Stimulated activated naive CD8-positive, alpha-beta T cell treated with anti-CD3 and anti-CD28 coated beads, Interleukin-15, Interleukin-2, amounts not matched to agents 100 ng/mL and 50 ng/mL, for 24 hours (primary cell): Measurements from ENCODE around the gene COX6B2.

Source experiments
- H3K27ac Mint-ChIP-seq: one replicate; pipeline ENCODE4 v1.8.0; 2021; ENCODE audit warnings: mild to moderate bottlenecking, mixed read lengths
- H3K27me3 Mint-ChIP-seq: one replicate; pipeline ENCODE4 v1.8.0; 2021; ENCODE audit warnings: mixed read lengths
- H3K36me3 Mint-ChIP-seq: one replicate; pipeline ENCODE4 v1.8.0; 2021; ENCODE audit warnings: low read depth, mixed read lengths
- H3K4me1 Mint-ChIP-seq: one replicate; pipeline ENCODE4 v1.8.0; 2021; ENCODE audit warnings: low read depth, mixed read lengths
- H3K4me3 Mint-ChIP-seq: one replicate; pipeline ENCODE4 v1.8.0; 2021; ENCODE audit warnings: mild to moderate bottlenecking, mixed read lengths
- H3K9me3 Mint-ChIP-seq: one replicate; pipeline ENCODE4 v1.8.0; 2021; ENCODE audit warnings: mixed read lengths

Gene COX6B2

DNA sequence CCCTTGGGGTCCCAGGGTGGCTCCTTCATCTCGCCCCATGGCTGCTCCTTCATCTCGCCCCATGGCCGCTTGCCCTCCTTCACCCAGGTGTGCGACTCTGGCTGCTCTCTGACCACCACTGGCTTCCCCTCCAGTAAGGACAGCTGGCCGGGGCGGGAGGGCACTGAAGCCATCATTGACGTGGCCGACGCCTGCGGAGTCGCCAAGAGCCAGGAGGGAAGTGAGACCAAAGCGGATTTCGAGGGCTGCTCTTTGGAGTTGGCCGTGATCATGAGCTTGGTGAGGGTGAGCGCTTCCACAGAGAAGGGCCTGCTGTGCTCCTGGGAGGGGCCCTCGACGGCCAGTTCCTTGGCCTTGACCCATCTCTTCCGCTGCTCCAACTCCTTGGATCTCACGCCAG lies 4.0 kb upstream of the COX6B2 start:
- H3K27me3 Mint-ChIP-seq: peaks cover 13% of the 10 kb centered on the region
- no peak overlapping the region for H3K4me3 Mint-ChIP-seq
- no peak overlapping the region for H3K27ac Mint-ChIP-seq
- H3K9me3 Mint-ChIP-seq: no peaks in the 10 kb centered on the region
- H3K4me1 Mint-ChIP-seq: peaks cover 7% of the 10 kb centered on the region
- no peaks in the 10 kb centered on the region for H3K36me3 Mint-ChIP-seq

DNA sequence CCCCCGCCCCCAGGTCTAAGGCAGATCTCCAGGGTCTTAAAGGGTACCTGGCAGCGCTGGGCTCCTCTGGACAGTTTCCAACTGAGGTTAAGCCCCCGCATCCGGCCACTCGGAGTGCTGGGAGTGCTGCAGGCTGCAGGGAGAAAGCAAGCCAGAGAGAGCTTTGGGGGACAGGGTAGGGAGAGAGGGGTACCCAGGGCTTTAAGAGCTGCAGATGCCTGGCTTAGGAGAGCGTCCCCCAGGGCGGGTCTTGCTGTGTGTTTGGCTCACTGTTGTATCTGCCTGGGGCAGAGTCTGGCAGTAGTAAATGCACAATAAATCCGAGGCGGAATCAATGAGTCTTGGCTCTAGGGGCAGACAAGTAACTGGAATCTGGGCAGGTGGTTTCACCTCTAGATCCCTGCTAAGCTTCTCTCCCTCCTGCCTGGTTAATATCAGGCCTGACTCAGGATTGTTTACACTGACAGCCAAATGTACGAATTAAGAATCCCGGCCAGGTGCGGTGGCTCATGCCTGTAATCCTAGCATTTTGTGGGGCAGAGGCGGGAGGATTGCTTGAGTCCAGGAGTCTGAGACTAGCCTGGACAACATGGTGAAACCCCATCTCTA lies 798 bp upstream of the COX6B2 start:
- no peak overlapping the region for H3K4me3 Mint-ChIP-seq

DNA sequence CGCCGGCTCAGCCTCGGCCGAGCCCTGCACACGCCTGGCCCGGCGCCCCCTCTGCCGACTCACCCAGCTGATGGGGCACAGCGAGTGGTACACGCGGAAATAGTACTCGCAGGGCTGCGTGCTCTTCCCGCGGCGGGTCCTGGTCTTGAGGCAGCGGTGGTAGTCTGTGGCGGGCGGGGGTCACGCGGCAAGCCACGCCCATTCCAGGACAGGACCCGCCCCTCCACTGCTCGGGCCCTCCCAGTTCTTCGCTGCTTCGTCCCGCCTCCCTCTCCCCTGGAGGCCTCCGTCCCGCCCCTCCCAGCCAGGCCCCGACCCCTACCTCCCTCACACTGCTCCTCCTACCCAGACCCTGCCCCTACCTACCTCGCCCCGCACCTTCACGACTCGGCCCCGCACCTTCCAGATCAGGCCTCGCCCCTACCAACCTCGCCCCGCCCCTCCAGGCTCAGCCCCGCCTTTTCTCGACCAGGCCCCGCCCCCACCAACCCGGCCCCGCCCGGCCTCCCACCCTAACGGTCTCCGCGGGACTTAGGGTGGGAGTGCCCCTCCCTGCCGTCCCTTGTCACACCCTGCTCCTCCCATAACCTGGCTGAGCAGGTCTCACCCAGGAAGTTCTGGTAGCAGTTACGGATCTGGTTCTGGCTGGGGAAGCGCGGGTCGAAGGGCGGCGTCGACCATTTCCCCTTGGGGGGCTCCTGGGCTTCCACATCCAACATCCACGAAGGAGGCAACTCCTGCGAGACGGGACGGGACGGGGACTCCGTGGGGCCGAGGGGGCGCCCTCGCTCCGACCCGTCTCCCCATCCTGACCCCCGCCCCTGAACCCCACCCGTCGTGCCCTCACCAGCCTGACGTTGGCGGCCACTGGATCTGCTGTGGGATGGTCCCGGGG lies 469 bp downstream of the COX6B2 start:
- Mint-ChIP-seq H3K27me3 (peaks cover 42% of the 10 kb centered on the region), H3K36me3 (no peaks in the 10 kb centered on the region), H3K4me1 (peaks cover 24% of the 10 kb centered on the region), H3K27ac (no peak overlapping the region), H3K4me3 (peak overlapping the region; percentile 62), H3K9me3 (no peaks in the 10 kb centered on the region)

More for the DNA sequence above, 798 bp upstream of the COX6B2 start:
- Mint-ChIP-seq H3K27me3 (peaks cover 42% of the 10 kb centered on the region), H3K36me3 (no peaks in the 10 kb centered on the region), H3K4me1 (peaks cover 24% of the 10 kb centered on the region), H3K27ac (no peak overlapping the region), H3K9me3 (no peaks in the 10 kb centered on the region)

DNA sequence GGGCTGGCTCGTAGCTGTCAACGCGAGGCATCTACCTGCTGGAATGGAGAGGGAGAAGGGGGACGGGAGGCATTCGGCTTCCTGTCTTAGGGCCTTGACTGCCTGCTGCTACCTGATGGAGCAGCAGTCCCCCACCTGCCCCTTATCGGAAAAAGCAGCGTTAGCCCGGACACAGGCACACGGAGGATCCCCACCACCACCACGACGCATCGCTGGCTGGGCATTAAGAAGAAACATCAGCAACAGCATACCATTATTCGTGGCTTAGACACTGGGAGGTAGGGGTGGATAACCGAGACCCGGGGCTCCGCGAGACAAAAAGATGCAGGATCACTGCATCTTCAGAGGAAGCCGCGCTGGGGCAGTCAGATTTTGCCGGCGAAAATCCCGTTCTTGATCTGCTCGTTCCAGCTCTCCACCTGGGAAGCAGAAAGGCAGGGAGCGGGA lies 1.1 kb downstream of the COX6B2 start:
- H3K36me3 Mint-ChIP-seq: no peaks in the 10 kb centered on the region
- H3K27ac Mint-ChIP-seq: no peak overlapping the region
- no peaks in the 10 kb centered on the region for H3K9me3 Mint-ChIP-seq
- H3K4me1 Mint-ChIP-seq: peaks cover 24% of the 10 kb centered on the region
- H3K4me3 Mint-ChIP-seq: peak overlapping the region; percentile 62
- H3K27me3 Mint-ChIP-seq: peaks cover 42% of the 10 kb centered on the region

DNA sequence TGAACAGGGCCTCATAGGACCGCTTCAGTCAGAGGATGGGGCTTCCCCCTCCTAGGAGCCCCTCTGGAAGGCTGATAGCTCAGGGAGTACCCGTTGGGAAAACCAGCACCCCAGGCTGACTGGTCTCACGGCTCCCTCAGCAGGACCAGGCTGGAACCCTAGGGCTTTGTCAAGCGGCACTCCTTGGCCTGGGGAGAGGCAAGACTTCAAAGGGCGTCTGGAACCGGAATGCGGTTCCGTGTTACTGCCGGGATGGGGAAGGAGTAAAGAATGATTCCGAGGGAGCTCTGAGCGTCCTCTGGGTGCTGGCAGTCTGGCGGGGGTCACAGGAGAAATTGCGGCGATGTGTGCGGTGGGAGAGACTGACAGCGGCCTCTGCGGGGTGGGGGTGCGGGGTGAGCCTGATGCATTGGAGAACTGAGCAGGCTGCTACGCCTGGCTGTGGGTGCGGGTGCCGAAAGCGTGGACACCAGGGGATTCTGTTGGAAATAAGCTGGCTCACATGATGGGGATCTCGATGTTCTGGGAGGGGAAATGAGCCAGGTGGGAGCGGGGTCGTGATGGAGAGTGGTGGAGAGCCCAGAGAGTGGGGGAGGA lies 1.9 kb downstream of the COX6B2 start:
- H3K36me3 Mint-ChIP-seq: no peaks in the 10 kb centered on the region
- no peak overlapping the region for H3K4me3 Mint-ChIP-seq
- no peak overlapping the region for H3K27ac Mint-ChIP-seq
- H3K4me1 Mint-ChIP-seq: peaks cover 24% of the 10 kb centered on the region
- H3K9me3 Mint-ChIP-seq: no peaks in the 10 kb centered on the region
- H3K27me3 Mint-ChIP-seq: peaks cover 42% of the 10 kb centered on the region

DNA sequence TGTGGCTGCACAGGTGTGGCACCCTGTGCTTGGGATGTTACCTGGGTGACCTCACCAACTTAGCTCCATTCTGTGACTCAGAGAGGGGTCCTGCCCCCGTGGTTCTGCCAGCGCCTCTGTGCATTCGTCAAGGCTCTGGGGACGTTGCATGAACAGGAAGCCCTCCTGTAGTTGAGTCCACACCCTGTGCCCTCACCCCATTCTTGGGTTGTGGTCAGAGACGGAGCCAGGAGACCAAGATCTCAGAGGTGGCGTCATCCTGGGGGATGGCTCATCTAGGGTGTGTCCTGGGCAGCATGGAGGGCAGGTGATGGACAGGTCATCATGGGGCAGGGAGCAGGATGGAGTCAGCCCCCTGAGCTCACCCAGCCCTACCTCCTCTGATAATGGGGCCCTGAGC lies 2.5 kb downstream of the COX6B2 start:
- Mint-ChIP-seq H3K4me3 (no peak overlapping the region), H3K36me3 (no peaks in the 10 kb centered on the region), H3K27ac (no peak overlapping the region), H3K27me3 (peaks cover 42% of the 10 kb centered on the region), H3K4me1 (peaks cover 24% of the 10 kb centered on the region), H3K9me3 (no peaks in the 10 kb centered on the region)

DNA sequence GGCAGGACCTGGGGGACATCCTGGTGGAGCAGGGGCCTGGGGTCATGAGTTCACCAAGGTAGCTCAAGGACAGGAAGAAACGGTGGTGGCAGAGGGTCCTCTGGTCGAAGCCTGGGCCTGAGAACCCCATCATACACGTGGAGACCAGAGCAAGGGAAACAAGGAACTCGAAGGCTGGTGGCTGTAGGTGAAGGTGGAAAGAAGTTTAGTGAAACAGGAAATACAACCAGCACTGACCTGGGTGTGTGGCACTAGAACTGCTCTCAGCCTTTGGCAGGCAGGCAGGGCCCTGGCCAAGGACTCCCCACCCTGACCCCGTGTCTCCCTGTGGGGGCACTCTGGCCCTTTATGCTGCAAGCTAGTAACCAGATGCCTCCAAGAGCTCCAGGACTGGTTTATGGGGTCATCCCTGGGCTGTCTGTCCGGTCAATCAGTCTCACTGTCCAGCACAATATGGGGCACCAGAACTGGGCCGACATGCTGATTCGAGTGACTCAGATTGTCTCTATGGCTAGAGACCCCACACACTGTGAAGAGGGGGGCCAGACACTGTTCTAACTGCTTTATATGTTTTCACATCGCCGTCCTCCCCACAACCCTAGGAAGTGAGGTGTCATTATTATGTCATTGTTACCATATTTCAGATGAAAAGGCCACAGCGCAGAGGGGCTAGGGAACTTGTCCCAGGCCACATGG lies 3.8 kb downstream of the COX6B2 start:
- no peaks in the 10 kb centered on the region for H3K9me3 Mint-ChIP-seq
- peaks cover 24% of the 10 kb centered on the region for H3K4me1 Mint-ChIP-seq
- no peaks in the 10 kb centered on the region for H3K36me3 Mint-ChIP-seq
- H3K27ac Mint-ChIP-seq: no peak overlapping the region
- H3K27me3 Mint-ChIP-seq: peaks cover 36% of the 10 kb centered on the region
- no peak overlapping the region for H3K4me3 Mint-ChIP-seq

DNA sequence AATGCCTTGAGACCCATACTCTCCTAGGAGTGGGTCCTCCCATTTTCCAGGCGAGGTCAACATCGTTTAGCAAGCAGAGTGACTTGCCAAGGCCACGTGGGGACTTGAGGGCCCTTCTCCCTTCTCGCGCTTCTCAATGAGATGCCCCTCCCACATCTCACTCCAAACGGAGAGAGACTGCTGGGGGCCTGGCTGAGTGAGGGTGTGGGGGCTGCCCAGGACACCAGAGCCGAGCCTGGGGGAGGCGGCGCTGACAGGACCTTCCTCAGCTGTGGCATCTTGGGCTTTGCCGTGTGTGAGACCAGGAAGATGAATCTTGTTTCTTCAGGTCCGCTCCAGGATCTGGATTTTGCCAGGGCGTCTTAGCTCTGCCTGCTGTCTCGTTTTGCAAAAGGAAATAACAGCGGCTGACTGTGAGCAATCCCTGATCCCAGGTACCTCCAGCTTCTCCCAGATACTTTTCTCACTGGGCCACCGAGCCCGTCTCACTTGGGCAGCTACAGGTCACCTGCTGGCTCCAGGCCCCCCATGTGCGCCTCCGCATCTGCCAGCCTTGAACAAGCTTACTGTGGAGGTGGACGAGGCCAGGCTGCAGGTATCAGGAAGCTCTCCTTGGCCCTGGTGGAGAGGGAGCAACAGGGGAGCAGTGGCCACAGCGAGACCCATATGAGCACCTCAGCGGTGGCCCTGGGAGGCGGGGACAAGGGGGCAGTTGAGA lies 6.0 kb downstream of the COX6B2 start:
- H3K27ac Mint-ChIP-seq: no peak overlapping the region
- peaks cover 12% of the 10 kb centered on the region for H3K36me3 Mint-ChIP-seq
- no peaks in the 10 kb centered on the region for H3K9me3 Mint-ChIP-seq
- peaks cover 29% of the 10 kb centered on the region for H3K27me3 Mint-ChIP-seq
- no peak overlapping the region for H3K4me3 Mint-ChIP-seq
- peaks cover 16% of the 10 kb centered on the region for H3K4me1 Mint-ChIP-seq

DNA sequence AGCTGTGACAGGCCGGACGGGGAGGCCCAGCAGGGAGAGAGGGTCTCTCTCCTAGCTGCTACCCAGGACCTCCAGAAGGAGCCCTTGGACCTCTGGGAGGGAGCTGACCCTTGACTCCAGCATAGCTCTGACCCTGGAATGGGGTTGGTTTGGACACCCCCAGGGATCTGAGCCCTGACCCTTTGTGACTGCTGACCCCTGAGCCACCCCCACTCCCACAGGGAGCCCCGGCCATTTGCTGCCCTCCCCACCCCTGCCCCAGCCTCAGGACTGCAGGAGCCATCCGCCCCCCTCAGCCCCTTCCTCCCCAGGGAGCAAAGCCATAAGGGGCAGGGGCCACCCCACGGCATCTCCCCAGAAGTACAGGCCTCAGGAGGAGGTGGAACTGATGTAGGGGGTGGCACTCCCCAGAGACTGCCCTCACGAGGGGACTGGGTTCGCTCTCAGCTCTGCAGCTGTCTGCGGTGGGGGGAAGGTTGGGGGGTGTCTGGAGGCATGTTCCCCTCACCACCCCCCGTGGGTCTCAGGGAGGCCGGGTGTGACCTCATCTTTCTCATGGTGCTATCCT lies 7.0 kb downstream of the COX6B2 start:
- Mint-ChIP-seq H3K4me3 (no peak overlapping the region), H3K27ac (no peak overlapping the region), H3K27me3 (peaks cover 20% of the 10 kb centered on the region)

DNA sequence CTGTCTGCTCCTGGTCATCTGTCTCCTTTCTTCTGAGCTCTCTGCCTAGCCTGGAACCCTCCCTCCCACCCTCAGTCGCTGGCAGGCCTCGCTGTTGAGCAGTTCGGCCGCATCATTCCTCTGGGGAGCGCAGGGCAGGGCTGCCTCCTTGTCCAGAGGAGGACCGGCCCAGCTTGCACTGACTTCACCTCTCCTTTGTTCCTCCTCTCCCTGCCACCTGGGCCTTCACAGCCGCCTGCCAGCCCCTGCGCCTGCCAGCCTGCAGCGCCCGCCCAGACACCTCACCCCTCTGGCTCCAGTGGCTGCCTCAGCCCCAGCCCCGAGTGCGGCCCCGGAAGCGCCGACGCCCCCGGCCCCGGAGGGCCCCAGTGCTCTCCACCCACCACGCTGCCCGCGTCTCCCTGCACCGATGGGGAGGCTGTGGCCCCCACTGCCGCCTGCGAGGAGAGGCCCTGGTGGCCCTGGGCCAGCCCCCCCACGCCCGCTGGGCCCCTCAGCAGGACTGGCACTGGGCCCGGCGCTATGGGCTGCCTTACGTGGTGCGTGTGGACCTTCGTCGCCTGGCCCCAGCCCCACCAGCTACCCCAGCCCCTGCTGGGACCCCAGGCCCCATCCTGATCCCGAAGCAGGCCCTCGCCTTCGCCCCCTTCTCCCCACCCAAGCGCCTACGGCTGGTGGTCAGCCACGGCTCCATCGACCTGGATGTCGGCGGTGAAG lies 7.6 kb downstream of the COX6B2 start:
- Mint-ChIP-seq H3K27ac (no peak overlapping the region), H3K36me3 (peaks cover 16% of the 10 kb centered on the region), H3K4me1 (peaks cover 5% of the 10 kb centered on the region), H3K27me3 (peaks cover 15% of the 10 kb centered on the region), H3K9me3 (no peaks in the 10 kb centered on the region), H3K4me3 (no peak overlapping the region)

More for the DNA sequence above, 7.0 kb downstream of the COX6B2 start:
- Mint-ChIP-seq H3K4me1 (peaks cover 7% of the 10 kb centered on the region), H3K36me3 (peaks cover 16% of the 10 kb centered on the region), H3K9me3 (no peaks in the 10 kb centered on the region)

DNA sequence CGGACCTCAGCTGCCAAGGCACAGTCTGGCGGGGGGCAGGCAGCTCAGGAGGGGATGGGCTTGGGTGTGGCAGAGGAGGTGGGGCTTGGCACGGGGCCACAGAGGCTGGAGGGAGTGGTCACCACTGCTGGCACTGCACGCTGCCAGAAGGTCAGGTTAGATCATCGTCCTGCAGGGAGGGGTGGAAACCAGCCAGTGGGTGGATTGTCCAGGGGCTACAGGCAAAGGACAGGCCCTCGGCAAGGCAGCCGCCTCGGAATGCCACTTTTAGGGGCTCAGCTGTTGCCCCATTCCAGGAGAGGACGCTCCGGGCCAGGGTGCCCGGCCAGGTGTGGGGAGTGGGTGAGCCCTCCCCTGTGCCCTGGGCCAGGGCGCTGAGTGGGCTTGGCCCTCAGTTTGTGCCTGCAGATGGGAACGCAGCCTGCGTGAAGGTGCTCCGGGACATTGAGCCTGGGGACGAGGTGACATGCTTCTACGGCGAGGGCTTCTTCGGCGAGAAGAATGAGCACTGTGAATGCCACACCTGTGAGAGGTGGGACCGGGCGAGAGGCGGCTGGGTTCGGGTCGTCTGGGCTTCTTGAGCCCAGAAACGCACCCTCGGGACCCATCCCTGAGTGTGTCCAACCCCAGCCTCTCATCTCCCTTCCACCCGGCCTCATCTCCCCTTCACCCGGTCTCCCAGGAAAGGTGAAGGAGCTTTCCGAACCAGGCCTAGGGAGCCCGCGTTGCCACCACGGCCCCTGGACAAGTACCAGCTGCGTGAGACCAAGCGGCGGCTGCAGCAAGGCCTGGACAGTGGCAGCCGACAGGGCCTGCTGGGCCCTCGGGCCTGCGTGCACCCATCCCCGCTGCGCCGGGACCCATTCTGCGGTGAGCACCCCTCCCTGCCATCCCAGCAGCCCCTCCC lies 8.4 kb downstream of the COX6B2 start:
- Mint-ChIP-seq H3K27me3 (peaks cover 7% of the 10 kb centered on the region), H3K4me1 (peaks cover 6% of the 10 kb centered on the region), H3K4me3 (no peak overlapping the region), H3K27ac (no peak overlapping the region), H3K9me3 (no peaks in the 10 kb centered on the region), H3K36me3 (peaks cover 16% of the 10 kb centered on the region)

DNA sequence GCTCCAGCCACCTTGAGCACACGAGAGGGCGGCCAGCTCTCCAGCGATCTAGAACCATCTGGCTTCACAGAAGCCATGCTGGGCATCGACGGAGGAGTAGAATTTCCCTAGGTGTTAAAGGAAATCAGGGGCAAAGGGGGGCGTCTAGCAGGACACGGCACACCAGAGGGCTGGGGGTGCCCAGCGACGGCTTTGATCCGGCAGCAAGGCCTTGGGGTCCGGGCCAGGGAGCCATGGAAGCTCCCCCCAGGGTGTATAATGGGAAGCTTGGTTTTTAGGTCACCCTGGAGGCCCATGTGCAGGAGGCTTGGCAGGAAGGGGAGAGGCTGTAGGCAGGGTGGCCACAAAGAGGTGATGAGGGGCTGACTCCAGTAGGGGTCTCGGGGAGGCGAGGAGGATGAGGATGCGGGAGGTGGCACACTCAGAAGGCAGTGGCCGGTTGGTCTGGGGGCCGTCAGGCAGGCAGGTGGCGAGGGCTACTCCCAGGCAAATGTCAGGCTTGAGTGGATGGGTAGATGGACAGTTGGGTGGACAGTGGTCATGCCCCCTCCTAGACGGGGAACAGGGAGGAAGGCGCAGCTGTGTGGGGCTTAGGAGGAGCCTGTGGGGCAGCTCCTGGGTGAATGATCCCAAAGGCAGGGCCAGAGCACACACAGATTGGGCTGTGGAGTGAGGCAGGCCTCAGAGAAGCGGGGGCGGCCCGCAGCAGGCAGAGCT lies 9.3 kb downstream of the COX6B2 start:
- peaks cover 11% of the 10 kb centered on the region for H3K4me1 Mint-ChIP-seq
- H3K27ac Mint-ChIP-seq: no peak overlapping the region
- peaks cover 16% of the 10 kb centered on the region for H3K36me3 Mint-ChIP-seq
- no peak overlapping the region for H3K4me3 Mint-ChIP-seq
- no peaks in the 10 kb centered on the region for H3K27me3 Mint-ChIP-seq
- H3K9me3 Mint-ChIP-seq: no peaks in the 10 kb centered on the region
